Adipocyte (in vitro differentiated cells): Measurements from ENCODE around the gene CCDC88C.
A peak's percentile ranks its signal among the peaks of the same experiment; 100 is the strongest.
"Not testable (repeated sequence)": the region's sequence is repeated elsewhere in the genome, so short reads cannot be mapped to it uniquely, and the experiment has no call there.

ENCODE experiments used
- DNase-seq: peaks from one replicate; pipeline ENCODE4 v3.0.0-alpha.2; 2015; ENCODE audit warnings: low read depth
- H3K27me3 ChIP-seq: replicated peaks from 2 replicates; pipeline ENCODE4 v1.7.0; 2013; ENCODE audit warnings: mild to moderate bottlenecking, low read length, moderate library complexity; ENCODE audit not compliant: control insufficient read depth, insufficient read depth
- H3K36me3 ChIP-seq: 2 replicates; pipeline ENCODE4 v1.7.0; 2013; ENCODE audit warnings: low read length, mild to moderate bottlenecking, moderate library complexity; ENCODE audit not compliant: control insufficient read depth, insufficient read depth, severe bottlenecking
- H3K4me1 ChIP-seq: 2 replicates; pipeline ENCODE4 v1.7.0; 2013; ENCODE audit warnings: mild to moderate bottlenecking, low read length, moderate library complexity; ENCODE audit not compliant: control insufficient read depth, insufficient read depth
- H3K4me3 ChIP-seq: 2 replicates; pipeline ENCODE4 v1.7.0; 2013; ENCODE audit warnings: mild to moderate bottlenecking, low read length, moderate library complexity
- H3K9ac ChIP-seq: 2 replicates; pipeline ENCODE4 v1.7.0; 2013; ENCODE audit warnings: mild to moderate bottlenecking, low read length, moderate library complexity
- H3K9me3 ChIP-seq: 2 replicates; pipeline ENCODE4 v1.7.0; 2013; ENCODE audit warnings: mild to moderate bottlenecking, low read length, moderate library complexity; ENCODE audit not compliant: control insufficient read depth

CCDC88C gene

DNA sequence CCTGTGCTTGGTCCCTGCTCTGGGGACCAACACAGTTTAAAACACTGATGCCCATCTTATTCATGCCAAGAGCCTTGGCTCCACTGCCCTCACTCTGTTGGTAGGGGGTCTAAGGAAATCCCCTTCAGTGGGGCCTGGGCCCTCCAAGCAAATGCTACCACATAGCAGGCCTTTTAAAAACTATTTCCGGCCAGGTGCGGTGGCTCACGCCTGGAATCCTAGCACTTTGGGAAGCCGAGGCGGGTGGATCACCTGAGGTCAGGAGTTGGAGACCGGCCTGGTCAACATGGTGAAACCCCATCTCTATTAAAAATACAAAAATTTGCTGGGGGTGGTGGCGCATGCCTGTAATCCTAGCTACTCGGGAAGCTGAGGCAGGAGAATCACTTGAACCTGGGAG is 172.0 kb downstream of the CCDC88C start:
- H3K27me3 ChIP-seq, H3K9me3 ChIP-seq, DNase-seq, H3K9ac ChIP-seq, H3K4me3 ChIP-seq, H3K36me3 ChIP-seq: not testable (repeated sequence)
- peaks cover 21% of the 10 kb centered on the region for H3K4me1 ChIP-seq

DNA sequence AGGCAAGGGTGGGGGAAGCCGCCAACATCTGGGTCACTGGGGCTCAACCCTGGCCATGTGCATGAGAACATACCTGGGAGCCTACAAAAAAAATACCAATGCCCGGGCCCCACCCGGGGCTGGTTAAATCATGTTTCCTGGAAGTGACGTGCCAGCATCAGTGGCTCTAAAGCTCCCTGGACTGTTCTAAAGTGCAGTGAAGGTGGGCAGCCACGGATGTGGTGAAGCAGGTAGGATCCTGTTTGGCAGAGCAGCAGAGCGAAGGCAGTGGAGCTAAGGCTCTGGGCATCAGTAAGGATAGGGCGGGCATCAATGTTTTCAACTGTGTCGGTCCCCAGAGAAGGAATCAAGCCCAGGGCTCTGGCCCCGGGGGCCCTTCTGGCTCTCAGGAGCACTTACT is 172.6 kb downstream of the CCDC88C start:
- Histone ChIP-seq H3K4me1 (peaks cover 21% of the 10 kb centered on the region), H3K9me3 (no peaks in the 10 kb centered on the region), H3K9ac (no peak overlapping the region), H3K4me3 (peak overlapping the region; percentile 70), H3K36me3 (no peaks in the 10 kb centered on the region), H3K27me3 (no peaks in the 10 kb centered on the region)
- DNase-seq, result no peak

DNA sequence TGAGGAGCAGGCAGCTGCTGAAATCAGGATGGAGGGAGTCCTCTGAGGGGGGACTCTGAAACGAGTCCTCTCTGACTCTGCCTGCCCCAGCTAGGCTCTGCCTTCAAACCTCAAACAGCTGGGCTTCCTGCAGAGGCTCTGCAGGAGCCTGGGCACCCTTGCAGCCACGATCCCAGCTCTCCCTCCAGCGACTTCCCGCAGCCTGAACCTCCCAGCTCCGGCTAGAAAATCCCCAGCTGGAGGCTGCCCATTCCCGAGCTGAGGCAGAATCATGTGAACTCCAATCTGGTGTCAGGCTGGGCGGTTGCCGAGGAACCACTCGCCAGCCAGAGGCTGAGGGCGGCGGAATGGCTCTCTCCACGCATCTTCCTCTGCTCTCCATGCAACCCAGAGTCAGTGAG is 173.1 kb downstream of the CCDC88C start, which contains the start of gene GPR68:
Gene GPR68, minus strand, starts transcription at position 204 of the 401 bp plus-strand sequence. CDS start 9,654 bp downstream, outside the sequence.
- Histone ChIP-seq H3K4me1 (peaks cover 21% of the 10 kb centered on the region), H3K4me3 (peak within 1 kb of the TSS; percentile 70), H3K27me3 (no peaks in the 10 kb centered on the region), H3K36me3 (no peaks in the 10 kb centered on the region), H3K9me3 (no peaks in the 10 kb centered on the region), H3K9ac (peak within 1 kb of the TSS; percentile 20)
- peak; percentile 54 for DNase-seq

DNA sequence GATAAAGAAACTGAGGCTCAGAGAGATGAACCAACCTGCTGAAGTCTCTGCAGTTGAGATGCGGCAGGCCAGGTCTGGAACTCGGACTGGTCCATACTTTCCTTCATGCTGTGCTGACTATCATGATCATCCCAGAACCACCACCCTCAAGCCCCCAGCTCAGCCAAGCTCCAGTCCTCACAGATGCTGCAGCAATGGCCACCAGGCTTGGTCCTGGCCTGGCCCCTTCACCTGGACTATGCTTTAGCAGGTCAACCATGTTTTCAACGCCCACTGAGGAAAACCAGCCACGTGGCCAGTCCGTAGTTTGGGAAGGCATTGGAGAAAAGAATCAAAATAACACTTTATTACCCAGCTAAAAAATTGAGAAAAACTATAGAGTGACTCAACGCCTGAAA is 174.5 kb downstream of the CCDC88C start:
- no peaks in the 10 kb centered on the region for H3K36me3 ChIP-seq

DNA sequence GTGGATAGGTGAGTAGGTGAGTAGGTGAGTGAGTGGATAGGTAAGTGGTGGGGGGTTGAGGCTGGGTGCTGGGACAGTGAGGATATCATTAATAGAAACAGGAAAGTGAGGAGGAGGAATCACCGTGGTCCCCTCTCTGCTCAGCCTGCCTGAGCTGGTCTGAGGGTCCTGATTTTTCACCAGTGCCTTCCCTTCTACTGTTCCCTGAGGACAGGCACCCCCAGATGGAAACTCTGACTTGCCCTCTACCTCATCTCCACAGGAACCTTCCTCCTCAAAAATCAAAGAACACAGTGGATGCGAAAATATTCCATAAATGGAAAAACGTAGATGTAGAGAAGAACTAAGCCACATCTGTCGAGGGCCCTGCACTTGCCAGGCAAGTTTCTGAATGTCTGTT is 175.0 kb downstream of the CCDC88C start:
- H3K9me3 ChIP-seq, result no peaks in the 10 kb centered on the region
- H3K4me1 ChIP-seq, result peaks cover 21% of the 10 kb centered on the region
- peak overlapping the region; percentile 70 for H3K4me3 ChIP-seq
- no peak for DNase-seq
- H3K9ac ChIP-seq, result peak overlapping the region; percentile 46
- no peaks in the 10 kb centered on the region for H3K27me3 ChIP-seq
- no peaks in the 10 kb centered on the region for H3K36me3 ChIP-seq

More for the DNA sequence above, 174.5 kb downstream of the CCDC88C start:
- Histone ChIP-seq H3K4me3 (peak overlapping the region; percentile 70), H3K4me1 (peaks cover 21% of the 10 kb centered on the region), H3K27me3 (no peaks in the 10 kb centered on the region), H3K9me3 (no peaks in the 10 kb centered on the region), H3K9ac (peak overlapping the region; percentile 46)
- DNase-seq, result no peak

DNA sequence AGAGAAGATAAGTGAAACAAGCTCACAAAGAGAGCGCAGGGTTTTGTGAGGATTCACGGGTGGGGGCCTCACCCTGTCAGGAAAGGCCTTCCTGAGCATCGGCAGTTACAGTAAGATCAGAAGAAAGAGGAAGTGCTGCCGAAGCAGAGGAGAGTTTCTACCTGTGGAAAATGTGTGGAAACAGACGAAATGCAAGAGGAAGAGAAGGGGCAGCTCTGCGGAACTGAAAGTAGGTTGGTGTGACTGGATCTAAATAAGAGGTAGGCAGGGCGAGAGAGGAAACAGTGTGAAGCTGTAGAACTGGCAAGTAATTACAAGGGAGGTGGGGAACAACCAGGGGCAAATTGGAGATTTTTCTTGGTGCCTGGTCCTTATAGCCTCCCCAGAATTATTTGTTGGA is 175.8 kb downstream of the CCDC88C start:
- no peak for DNase-seq
- no peak overlapping the region for H3K9ac ChIP-seq
- H3K27me3 ChIP-seq, result no peaks in the 10 kb centered on the region
- no peaks in the 10 kb centered on the region for H3K36me3 ChIP-seq
- H3K9me3 ChIP-seq, result no peaks in the 10 kb centered on the region
- H3K4me3 ChIP-seq, result no peak overlapping the region
- H3K4me1 ChIP-seq, result peaks cover 21% of the 10 kb centered on the region

DNA sequence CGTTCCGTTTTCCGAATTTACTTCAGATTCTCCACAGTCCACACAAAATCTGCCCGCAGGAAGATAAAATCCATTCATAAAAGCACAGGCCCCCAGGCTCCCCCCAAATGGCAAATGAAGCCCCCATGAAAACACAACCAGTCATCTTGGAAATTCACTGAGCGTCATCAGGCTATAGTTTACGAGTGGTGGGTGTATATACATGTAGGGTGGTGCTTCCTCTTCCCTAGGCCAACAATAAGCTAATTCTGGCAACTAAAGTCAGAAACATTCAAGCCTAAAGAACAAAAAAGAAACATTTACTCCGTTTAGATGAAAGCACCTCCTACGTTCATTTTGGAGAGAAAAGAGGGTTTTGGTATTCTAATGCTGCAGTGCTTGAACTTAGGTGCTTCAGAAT is 179.0 kb downstream of the CCDC88C start:
- peaks cover 11% of the 10 kb centered on the region for H3K4me1 ChIP-seq
- no peaks in the 10 kb centered on the region for H3K36me3 ChIP-seq
- H3K27me3 ChIP-seq, result no peaks in the 10 kb centered on the region
- no peak overlapping the region for H3K9ac ChIP-seq
- no peak overlapping the region for H3K4me3 ChIP-seq
- no peaks in the 10 kb centered on the region for H3K9me3 ChIP-seq
- DNase-seq, result no peak

DNA sequence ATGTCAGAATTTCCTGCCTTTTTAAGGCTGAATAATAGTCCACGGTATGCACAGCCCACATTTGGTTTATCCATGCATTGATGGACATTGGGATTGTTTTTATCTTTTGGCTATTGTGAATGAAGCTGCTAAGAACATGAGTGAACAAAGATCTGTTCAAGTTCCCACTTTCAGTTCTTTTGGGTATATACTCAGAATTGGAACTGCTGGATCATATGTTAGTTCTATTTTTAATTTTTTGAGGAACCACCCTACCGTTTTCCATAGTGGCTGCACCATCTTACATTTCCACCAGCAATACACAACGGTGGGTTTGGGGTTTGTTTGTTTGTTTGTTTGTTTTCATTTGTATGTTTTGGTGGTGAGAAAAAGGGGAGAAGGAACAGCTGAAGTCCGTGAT is 179.5 kb downstream of the CCDC88C start:
- DNase-seq, result no peak
- H3K4me1 ChIP-seq, result peaks cover 6% of the 10 kb centered on the region
- no peaks in the 10 kb centered on the region for H3K9me3 ChIP-seq
- H3K27me3 ChIP-seq, result no peaks in the 10 kb centered on the region
- H3K36me3 ChIP-seq, result no peaks in the 10 kb centered on the region
- H3K4me3 ChIP-seq, result no peak overlapping the region
- no peak overlapping the region for H3K9ac ChIP-seq

DNA sequence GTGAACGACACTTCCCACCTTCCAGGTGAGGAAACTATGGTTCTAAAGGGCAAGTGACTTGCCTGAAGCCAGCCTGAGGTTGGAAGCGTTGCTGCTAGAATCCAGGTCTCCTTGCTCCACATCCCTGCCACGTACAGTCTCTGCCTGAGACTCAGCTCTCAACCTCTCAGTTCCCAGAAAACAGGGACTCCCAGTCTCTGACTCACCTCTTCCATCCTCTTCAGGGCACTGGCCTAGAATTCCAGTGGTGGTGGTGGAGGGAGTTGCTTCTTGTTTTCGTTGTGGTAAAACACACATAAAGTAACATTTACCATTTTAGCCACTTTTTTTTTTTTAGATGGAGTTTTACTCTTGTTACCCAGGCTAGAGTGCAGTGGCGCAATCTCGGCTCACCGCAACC is 180.4 kb downstream of the CCDC88C start:
- H3K27me3 ChIP-seq, result no peaks in the 10 kb centered on the region
- no peak overlapping the region for H3K4me3 ChIP-seq
- no peaks in the 10 kb centered on the region for H3K4me1 ChIP-seq
- H3K36me3 ChIP-seq, result no peaks in the 10 kb centered on the region
- no peak overlapping the region for H3K9ac ChIP-seq
- H3K9me3 ChIP-seq, result no peaks in the 10 kb centered on the region
- DNase-seq, result peak; percentile 28

DNA sequence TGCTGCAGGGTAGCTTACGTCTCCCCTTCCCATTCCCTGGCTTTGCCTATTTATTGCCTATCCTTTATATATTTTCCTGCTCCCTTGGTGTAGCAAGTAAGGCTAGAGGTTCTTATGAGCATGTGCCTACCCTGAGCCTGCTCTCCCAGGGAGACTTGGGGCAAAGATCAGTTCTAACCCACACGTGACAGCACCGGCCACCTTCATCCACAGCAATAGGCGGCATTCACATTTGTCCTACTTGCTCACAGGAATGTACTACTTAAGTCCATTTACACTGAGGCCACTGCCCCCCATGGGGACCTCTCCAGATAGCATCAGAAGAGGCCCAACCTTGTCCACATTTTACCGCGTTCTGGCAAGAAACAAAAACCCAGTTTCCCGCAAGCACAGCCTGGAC is 181.8 kb downstream of the CCDC88C start:
- H3K4me3 ChIP-seq, result no peak overlapping the region
- no peak overlapping the region for H3K9ac ChIP-seq
- DNase-seq, result no peak
- H3K9me3 ChIP-seq, result no peaks in the 10 kb centered on the region
- no peaks in the 10 kb centered on the region for H3K4me1 ChIP-seq
- H3K36me3 ChIP-seq, result peaks cover 4% of the 10 kb centered on the region
- H3K27me3 ChIP-seq, result no peaks in the 10 kb centered on the region

DNA sequence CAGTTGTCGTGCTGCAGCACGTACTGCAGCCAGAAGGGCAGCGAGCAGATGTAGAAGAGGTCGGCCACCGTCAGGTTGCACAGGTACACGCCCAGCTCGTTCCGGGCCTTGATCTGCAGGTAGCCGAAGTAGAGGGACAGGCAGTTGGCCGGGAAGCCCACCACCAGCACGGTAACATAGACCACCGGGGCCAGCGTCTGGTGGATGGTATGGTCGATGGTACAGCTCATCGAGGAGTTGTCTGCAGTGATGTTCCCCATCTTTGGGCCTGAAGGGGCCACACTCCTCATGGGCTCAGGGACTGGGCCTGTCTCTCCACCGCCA is 182.9 kb downstream of the CCDC88C start:
- H3K36me3 ChIP-seq, result peaks cover 4% of the 10 kb centered on the region
- no peak overlapping the region for H3K4me3 ChIP-seq
- H3K4me1 ChIP-seq, result no peaks in the 10 kb centered on the region
- no peaks in the 10 kb centered on the region for H3K9me3 ChIP-seq
- DNase-seq, result no peak
- H3K9ac ChIP-seq, result no peak overlapping the region
- no peaks in the 10 kb centered on the region for H3K27me3 ChIP-seq

DNA sequence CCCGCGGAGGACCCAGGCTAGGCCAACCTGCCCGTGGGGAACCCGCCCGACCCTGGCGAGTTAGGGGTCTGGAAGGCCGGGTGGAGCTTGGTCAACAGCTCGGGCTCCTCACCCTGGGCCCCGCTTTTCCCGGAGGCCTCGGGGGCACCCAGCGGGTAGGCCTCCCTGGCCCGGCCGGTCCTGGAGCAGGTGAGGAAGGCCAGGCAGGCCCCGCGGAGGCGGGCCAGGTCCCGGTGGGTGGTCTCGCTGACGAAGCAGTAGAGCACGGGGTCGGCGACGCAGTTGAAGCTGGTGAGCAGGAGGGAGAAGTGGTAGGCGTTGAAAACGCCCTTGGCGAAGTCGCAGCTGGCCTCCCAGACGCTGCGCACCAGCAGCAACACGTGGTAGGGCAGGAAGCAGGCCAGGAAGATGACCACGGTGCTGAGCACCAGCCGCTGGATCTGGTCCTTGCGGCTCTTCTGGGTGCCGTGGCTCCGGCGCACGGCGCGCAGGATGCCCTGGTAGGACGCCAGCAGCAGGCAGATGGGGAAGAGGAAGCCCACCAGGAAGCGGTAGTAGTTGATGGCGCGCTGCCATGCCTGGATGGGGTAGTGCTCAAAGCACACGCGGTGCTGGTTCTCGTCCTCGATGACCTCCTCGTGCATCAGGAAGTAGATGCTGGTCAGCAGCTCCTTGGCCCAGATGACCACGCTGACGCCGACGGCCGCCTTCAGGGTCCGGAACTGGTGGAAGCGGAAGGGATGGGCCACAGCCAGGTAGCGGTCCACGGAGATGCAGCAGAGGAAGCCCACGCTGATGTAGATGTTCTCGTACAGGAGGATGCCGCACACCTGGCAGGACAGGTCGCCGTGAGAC is 183.5 kb downstream of the CCDC88C start:
- H3K4me1 ChIP-seq, result no peaks in the 10 kb centered on the region
- DNase-seq, result no peak
- no peak overlapping the region for H3K4me3 ChIP-seq

More for the DNA sequence above, 183.5 kb downstream of the CCDC88C start:
- Histone ChIP-seq H3K9ac (no peak overlapping the region), H3K27me3 (no peaks in the 10 kb centered on the region), H3K9me3 (no peaks in the 10 kb centered on the region), H3K36me3 (peaks cover 4% of the 10 kb centered on the region)
